Endothelial cell of umbilical vein (primary cell): ENCODE data around the gene CDT1. TPM values are rescaled to one million over a fixed set of nuclear protein-coding genes. Genes with fewer than 3 reads are reported as not detected.

ENCODE experiments used
- BruUV-seq: library from RNA; stranded (reverse); fragments of 400-500 nt; replicated peaks from 2 replicates; lab custom pipeline; 2021; lab: Mats Ljungman, UMichigan
- CTCF ChIA-PET: fragments of 300-600, 350-600 bp; sonication (Branson Sonifier 250); formaldehyde crosslinking; loops from one replicate; lab custom pipeline; 2021; ENCODE audit warnings: antibody characterized with exemption, inconsistent platforms; lab: Charles Lee
- POLR2A ChIA-PET: fragments of 300-600, 350-600 bp; sonication (Branson Sonifier 250); formaldehyde crosslinking; loops from one replicate; lab custom pipeline; 2021; ENCODE audit warnings: antibody characterized with exemption, inconsistent platforms; lab: Charles Lee
- DNase-seq: peaks from one replicate; pipeline ENCODE4 v3.0.0-alpha.2; 2011; ENCODE audit warnings: low read depth, low spot score
- FAIRE-seq: peaks from 2 replicates; lab custom pipeline; 2011; peaks lifted over from hg19 to GRCh38; lab: Jason Lieb, UNC
- H2AFZ ChIP-seq: 2 replicates; pipeline ENCODE4 v1.6.0; 2012; ENCODE audit warnings: low read depth, low read length, control low read depth, inconsistent platforms
- H3K27ac ChIP-seq: 2 replicates; pipeline ENCODE4 v1.5.1; 2011; ENCODE audit warnings: low read depth, mild to moderate bottlenecking, control low read depth, low read length, moderate library complexity; ENCODE audit not compliant: insufficient read depth
- H3K27me3 ChIP-seq, 2 experiments: 2 replicates each; pipeline versions ENCODE4 v1.6.0 to v1.6.1; 2011; ENCODE audit warnings: low read length in 2 of 2, mixed read lengths in 1 of 2; ENCODE audit not compliant: control insufficient read depth in 2 of 2, insufficient read depth in 2 of 2
- H3K36me3 ChIP-seq, 2 experiments: 2 replicates in 1 of 2; 3 replicates in 1 of 2; pipeline ENCODE4 v1.5.1; 2011; ENCODE audit warnings: low read length in 2 of 2, mild to moderate bottlenecking in 1 of 2, moderate library complexity in 1 of 2; ENCODE audit not compliant: control insufficient read depth in 2 of 2, insufficient read depth in 2 of 2; ENCODE audit errors: extremely low read depth in 1 of 2
- H3K4me1 ChIP-seq: 3 replicates; pipeline ENCODE4 v1.5.1; 2011; ENCODE audit warnings: mild to moderate bottlenecking, low read length; ENCODE audit not compliant: control insufficient read depth, insufficient read depth; ENCODE audit errors: extremely low read depth
- H3K4me2 ChIP-seq: 2 replicates; pipeline ENCODE4 v1.6.1; 2011; ENCODE audit warnings: low read length, control low read depth, mixed read lengths; ENCODE audit not compliant: insufficient read depth
- H3K4me3 ChIP-seq, 3 experiments: fragments of 200-600 bp in 1 of 3; sonication (generic), shearing (Covaris generic) in 1 of 3; replicated peaks in 1 of 3; 2 replicates each; pipeline ENCODE4 v1.5.1; 2011 to 2016; ENCODE audit warnings: control low read depth in 3 of 3, low read length in 3 of 3, mild to moderate bottlenecking in 2 of 3, inconsistent platforms in 1 of 3, low read depth in 1 of 3, moderate library complexity in 1 of 3; ENCODE audit not compliant: insufficient read depth in 1 of 3
- H3K79me2 ChIP-seq: 2 replicates; pipeline ENCODE4 v1.6.0; 2012; ENCODE audit warnings: low read length, inconsistent platforms; ENCODE audit not compliant: control insufficient read depth, insufficient read depth
- H3K9ac ChIP-seq: replicated peaks from 2 replicates; pipeline ENCODE3; 2011; ENCODE audit warnings: low read length, control low read depth; ENCODE audit not compliant: insufficient read depth; ENCODE audit errors: extremely low read depth
- H3K9me1 ChIP-seq: replicated peaks from 3 replicates; pipeline ENCODE4 v1.6.0; 2011; ENCODE audit warnings: mild to moderate bottlenecking, low read length; ENCODE audit not compliant: control insufficient read depth, insufficient read depth; ENCODE audit errors: extremely low read depth
- H3K9me3 ChIP-seq: replicated peaks from 2 replicates; pipeline ENCODE4 v1.5.1; 2012; ENCODE audit warnings: low read length, inconsistent platforms; ENCODE audit not compliant: control insufficient read depth, insufficient read depth
- H4K20me1 ChIP-seq: replicated peaks from 2 replicates; pipeline ENCODE3; 2011; ENCODE audit warnings: mild to moderate bottlenecking, low read length; ENCODE audit not compliant: control insufficient read depth, insufficient read depth; ENCODE audit errors: extremely low read depth
- CTCF ChIP-seq, 2 donors: IDR thresholded peaks; 1 replicate in 1 of 2; 2 replicates in 1 of 2; pipeline ENCODE4 v1.5.1; 2011; ENCODE audit warnings: low read length in 2 of 2, mild to moderate bottlenecking in 2 of 2, moderate library complexity in 2 of 2, control low read depth in 1 of 2, inconsistent platforms in 1 of 2, low read depth in 1 of 2; ENCODE audit not compliant: insufficient read depth in 1 of 2; ENCODE audit errors: extremely low read depth in 1 of 2
- EZH2 ChIP-seq: IDR thresholded peaks from 2 replicates; pipeline ENCODE4 v1.6.1; 2012; ENCODE audit warnings: borderline replicate concordance, low read depth, mild to moderate bottlenecking, moderate library complexity, low read length, inconsistent platforms; ENCODE audit not compliant: severe bottlenecking
- JUN ChIP-seq: IDR thresholded peaks from 2 replicates; pipeline ENCODE4 v1.6.1; 2011; ENCODE audit warnings: borderline replicate concordance, low read depth; ENCODE audit not compliant: insufficient read length, insufficient read depth
- MAX ChIP-seq: IDR thresholded peaks from 2 replicates; pipeline ENCODE4 v1.6.1; 2011; ENCODE audit not compliant: insufficient read depth, insufficient read length
- MYC ChIP-seq: IDR thresholded peaks from one replicate; pipeline ENCODE4 v1.6.1; 2011; ENCODE audit warnings: mild to moderate bottlenecking, low read depth, low read length
- POLR2A ChIP-seq: IDR thresholded peaks from 2 replicates; pipeline ENCODE4 v1.6.1; 2012; ENCODE audit warnings: low read depth, mild to moderate bottlenecking, control low read depth, low read length
- dilution Hi-C: fragments of 300-500 bp; cut with MboI; formaldehyde crosslinking; loops from one replicate; pipeline ENCODE4 v1.15.0; 2019; ENCODE audit warnings: low sequenced_read_pairs; ENCODE audit not compliant: extremely low pct_ligation_motif_present
- intact Hi-C: fragments of 100-400 bp; cut with micrococcal nuclease; formaldehyde crosslinking; loops from one replicate; pipeline ENCODE4 v1.10.0; 2022
- polyA plus RNA-seq, 4 experiments: library from polyadenylated mRNA; depleted of rRNA in 3 of 4; stranded (reverse) in 3 of 4; unstranded in 1 of 4; fragments of >200 nt; gene quantifications; 2 replicates each; pipeline versions ENCODE4 v1.2.1 to v1.2.3, GENCODE V29; 2011 to 2012; ENCODE audit warnings: missing spikeins in 1 of 4
- total RNA-seq: library from RNA; stranded (reverse); gene quantifications from 2 replicates; pipeline ENCODE4 v1.2.3, GENCODE V29; 2021

CDT1 gene
- total and polyA plus RNA-seq, 2 donors (not counting 3 experiments of a cell fraction or from before 2014, with no cell fraction given), result 15.6 to 30.6 TPM

GRCh38 chr16:88775825-88776224, 27.8 kb upstream of the CDT1 start:
- dilution Hi-C loops, result no loop called here
- TF ChIP-seq JUN, result no peak
- no peak for TF ChIP-seq MAX
- TF ChIP-seq MYC, result no peak
- no peak for TF ChIP-seq EZH2
- TF ChIP-seq POLR2A, result no peak
- TF ChIP-seq CTCF (IDR thresholded peaks at IDR 0.05; ENCODE audit: extremely low read depth in 1 of 2, insufficient read depth in 1 of 2, low read depth in 1 of 2, low read length in 2 of 2), result no peak
- FAIRE-seq, result no peak
- Histone ChIP-seq H3K79me2 (peaks cover 95% of the 10 kb centered on the region), H3K9ac (no peak overlapping the region), H3K4me1 (peaks cover 14% of the 10 kb centered on the region), H3K9me3 (no peaks in the 10 kb centered on the region), H4K20me1 (no peaks in the 10 kb centered on the region), H3K36me3 (peaks cover 0 to 3% of the 10 kb centered on the region in 2 experiments), H3K4me2 (no peak overlapping the region), H3K27ac (no peak overlapping the region), H3K9me1 (no peaks in the 10 kb centered on the region), H2AFZ (no peak overlapping the region), H3K27me3 (no peaks in the 10 kb centered on the region), H3K4me3 (no peak overlapping the region)
- CTCF ChIA-PET, result no interaction called here
- DNase-seq, result no peak
- BruUV-seq, result no TSS peak
- intact Hi-C loops, result no loop called here
- POLR2A ChIA-PET, result no interaction called here
